AML-193 (cell line): ENCODE results near the gene CNBD2.
"Not testable (repeated sequence)": the region's sequence is repeated elsewhere in the genome, so short reads cannot be mapped to it uniquely, and the experiment has no call there.

Source experiments
- DNase-seq, 2 experiments: peaks; one replicate each; lab custom pipeline; 2025; lab: John Stamatoyannopoulos, UW

Gene CNBD2

DNA sequence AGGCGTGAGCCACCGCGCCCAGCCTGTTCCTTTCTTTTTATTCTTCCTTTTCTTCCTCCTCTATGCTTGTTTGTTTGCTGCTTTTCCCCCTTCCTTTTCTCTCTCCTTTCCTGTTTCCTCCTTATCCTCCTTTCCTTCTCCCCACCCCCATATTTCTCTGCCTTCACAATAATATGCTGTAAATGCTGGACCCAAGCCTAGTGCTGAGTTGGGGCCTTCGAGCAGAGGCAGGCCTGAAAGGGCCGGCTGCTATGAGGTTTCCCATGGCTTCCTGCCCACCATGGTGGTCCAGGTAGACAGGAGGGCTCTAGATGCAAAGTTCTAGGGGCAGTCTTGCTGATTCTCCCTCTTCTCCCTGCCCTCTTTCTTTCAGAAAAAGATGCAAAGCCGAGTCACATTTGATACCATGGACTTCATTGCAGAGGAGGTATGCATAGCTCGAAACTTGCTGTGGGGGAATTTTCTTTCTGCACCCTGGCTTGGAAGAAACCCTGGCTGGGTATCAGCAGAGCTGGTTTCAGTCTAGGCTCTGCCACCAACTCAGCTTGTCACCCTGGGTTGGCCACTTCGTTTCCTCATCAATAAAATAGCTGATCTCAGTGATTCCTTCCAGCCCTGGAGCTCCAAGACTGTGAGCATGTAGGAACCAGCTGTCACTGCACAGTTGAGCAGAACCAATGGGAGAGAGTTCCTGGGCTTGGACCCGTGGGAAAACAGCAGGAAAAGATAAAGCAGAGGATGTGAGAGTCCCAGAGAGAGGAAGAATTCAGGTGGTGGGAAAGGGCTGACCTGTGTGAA is 7.4 kb downstream of the CNBD2 start:
- DNase-seq: no peak

DNA sequence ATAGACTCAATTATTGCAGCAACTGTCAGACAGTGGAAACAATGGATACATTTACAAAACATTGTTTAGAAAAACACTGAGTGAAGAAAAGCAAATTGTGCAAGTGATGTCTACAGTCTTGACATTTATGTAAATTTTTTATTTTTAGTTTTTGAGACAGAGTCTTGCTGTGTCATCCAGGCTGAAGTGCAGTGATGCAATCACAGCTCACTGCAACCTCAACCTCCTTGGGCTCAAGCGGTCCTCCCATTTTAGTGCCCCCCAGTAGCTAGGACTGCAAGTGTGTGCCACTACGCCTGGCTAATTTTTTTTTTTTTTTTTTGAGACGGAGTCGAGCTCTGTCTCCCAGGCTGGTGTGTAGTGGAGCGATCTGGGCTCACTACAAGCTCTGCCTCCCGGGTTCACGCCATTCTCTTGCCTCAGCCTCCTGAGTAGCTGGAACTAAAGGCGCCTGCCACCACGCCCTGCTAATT is 9.7 kb downstream of the CNBD2 start:
- DNase-seq: peak; percentile 10 to 13

DNA sequence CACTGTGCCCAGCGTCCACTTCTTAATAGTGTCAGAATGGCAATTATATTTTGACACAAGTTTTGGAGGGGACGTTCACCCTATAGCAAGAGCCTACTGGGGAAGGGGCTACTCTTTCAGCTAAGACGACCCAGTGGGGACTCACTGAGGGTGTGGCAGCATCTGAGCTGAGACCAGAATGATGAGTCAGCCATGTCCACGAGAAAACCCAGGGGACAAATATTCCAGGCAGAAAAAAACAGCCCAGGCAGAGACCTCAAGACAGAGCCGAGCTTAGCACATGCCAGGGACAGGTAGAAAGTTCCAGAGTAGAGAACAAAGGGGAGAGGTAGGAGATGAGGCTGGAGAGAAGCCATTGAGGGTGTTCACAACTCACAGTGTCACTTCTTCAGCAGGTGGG is 11.2 kb downstream of the CNBD2 start:
- DNase-seq: no peak

DNA sequence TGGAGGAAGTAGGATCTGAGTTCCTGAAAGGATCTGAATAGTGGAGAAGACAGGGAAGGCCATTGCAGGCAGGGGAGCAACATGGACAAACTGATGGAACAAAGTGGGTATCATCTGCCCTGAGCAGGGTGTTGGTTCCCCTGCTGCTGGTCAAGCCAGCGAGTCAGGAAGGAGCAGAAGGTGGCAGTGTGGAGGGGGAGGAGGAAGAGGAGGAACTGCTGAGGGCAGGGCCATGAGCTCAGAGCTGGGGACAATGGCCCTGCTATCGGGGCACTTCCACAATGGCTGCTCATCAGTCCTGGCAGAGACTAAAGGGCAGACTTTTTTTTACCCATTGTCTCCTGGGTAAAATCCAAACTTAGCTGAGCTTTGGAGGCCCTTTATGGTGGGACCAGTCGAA is 13.6 kb downstream of the CNBD2 start:
- peak in 1 of 2 experiments; percentile 2 for DNase-seq

DNA sequence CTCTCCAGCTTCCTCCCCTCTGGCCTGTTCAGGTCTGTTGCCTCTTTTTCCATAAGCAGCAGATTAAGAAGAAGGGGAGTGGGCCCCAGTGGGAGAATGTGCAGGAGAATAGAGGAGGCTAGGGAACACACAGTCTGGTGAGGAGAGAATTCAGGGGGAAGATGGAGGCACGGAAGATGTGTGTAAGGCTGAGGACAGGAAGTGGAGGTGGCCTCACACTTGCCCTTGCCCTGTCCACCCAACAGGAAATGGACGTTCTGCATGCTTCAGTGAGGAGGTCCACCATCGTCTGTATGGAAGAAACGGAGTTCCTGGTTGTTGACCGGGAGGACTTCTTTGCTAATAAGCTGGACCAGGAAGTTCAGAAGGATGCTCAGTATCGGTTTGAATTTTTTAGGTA is 16.0 kb downstream of the CNBD2 start:
- no peak for DNase-seq

DNA sequence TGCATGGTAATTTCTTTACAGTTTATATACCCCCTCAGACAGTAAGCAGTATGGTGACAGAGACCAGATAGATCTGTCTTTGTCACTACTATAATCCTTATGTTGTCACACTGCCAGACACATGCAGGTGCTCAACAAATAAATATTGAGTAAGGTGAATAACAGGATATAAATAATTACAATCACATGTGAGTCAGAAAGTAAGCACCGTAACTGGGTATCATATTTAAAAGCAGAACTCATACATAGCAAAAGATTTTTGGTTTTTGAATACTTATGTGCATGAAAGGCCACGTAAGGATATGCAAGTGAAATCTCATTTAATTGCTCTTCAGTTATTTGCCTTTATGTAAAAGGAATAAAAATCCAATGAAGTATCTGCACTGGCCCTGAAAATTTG is 17.4 kb downstream of the CNBD2 start:
- no peak for DNase-seq

DNA sequence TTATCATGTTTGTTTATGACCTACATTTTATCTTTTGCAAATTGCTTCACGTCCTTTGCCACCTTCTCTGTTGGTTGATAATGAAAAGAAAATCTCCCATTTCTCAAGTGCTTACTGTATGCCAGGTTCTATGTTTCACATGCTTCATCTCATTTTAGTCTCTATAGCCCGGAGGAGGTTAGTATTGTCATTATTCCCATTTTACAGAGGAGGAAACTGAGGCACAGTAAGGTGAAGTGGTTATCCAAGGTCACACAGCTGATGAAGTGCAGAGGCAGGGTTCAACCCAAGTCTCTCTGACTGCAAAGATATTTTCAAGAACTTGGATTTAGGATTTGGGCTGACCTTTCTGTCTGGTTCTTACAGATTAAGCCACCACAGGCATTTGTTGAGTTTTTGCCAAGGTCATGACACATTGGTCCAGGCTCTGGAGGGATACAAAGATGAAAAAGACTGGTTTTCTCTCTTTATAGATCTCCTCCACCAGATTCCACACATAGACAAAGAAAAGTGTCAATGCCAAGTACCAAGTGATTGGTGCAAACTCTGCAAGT is 20.6 kb downstream of the CNBD2 start:
- DNase-seq: no peak

DNA sequence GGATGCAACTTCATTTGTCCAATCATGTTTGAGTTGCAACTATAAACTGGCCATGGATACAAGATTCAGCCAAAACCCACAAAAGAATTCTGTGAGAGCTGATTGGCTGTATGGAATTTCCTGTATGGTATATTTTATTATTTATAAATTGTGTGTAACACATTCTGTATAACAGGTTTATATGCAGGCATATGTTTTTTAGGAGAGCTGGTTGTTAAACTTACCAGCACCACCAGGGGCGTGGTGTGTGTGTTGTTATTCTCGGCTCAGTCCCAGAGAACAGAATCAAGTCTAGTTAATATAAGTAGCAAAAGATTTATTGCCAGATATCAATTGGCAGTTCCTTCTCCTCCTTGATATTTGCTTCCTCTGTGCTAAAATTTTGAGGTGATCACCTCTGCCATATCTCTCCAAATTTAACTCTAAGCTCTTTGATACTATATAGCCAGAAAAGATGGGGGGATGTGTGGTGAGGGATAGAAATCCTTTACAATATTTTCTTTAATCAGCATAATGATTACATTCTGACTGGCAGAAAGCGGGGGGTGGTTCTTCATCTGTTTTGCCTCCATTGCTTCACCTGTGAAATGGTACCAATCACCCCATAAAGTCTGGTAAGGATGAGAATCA is 22.9 kb downstream of the CNBD2 start:
- DNase-seq: peak; percentile 6 to 20

DNA sequence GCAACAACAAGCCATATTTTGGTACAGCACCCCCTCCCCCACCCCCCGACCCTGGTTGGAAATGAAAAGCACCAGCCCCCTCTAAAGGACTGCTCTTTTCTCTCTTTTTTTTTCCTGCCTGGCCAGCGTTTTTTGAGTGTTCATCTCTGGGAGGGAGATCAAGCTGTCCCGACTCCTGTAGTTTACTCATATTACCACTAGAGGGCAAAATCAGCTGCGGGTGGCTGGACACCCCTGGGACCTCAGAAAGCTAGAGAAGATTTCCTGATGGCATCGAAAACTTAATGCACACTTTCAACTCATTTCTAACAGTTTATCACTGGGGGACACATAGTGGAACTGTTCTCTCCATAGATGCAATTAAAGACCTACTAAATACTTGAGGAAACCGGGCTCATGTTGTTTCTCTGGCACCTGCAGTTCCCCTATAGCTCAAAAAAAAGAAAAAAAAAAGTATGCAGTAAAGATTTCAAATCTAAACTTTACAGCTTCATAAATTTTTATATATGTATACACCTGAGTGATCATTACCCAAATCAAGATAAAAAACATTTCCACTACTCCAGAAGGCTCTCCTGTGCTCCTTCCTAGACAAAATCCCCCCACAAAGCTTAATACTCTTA is 24.4 kb downstream of the CNBD2 start:
- peak; percentile 57 to 69 for DNase-seq

DNA sequence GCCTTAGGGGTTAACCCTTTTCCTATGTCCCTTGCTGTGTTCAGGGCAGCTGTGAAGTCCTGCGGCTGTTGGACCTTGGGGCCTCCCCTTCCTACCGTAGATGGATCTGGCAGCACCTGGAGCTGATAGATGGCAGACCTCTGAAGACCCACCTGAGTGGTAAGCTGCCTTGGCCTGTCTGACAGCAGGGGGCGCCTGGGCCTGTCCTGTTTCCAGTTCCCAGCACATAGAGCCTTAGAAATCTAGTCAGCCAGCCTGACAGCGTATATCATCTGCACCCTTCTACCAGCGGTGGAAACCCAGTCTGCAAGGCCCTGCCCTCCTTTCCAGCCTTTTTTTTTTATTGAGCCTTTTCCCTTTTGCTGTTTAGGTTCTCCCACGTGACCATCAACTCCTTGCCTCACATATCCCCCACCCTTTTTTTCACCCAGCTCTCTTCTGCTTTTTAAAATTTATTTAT is 26.6 kb downstream of the CNBD2 start:
- DNase-seq: peak; percentile 63 to 77

DNA sequence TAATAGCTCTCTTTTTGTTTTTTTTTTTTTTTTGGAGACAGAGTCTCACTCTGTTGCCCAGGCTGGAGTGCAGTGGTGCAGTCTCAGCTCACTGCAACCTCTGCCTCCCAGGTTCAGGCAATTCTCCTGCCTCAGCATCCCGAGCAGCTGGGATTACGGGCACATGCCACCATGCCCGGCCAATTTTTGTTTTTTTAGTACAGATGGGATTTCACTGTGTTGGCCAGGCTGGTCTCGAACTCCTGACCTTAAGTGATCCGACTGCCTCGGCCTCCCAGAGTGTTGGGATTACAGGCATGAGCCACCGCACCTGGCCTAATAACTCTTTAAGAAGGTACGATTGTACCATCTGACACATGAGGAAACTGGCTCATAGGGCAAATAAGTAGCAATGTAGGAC is 28.1 kb downstream of the CNBD2 start:
- not testable (repeated sequence) for DNase-seq

DNA sequence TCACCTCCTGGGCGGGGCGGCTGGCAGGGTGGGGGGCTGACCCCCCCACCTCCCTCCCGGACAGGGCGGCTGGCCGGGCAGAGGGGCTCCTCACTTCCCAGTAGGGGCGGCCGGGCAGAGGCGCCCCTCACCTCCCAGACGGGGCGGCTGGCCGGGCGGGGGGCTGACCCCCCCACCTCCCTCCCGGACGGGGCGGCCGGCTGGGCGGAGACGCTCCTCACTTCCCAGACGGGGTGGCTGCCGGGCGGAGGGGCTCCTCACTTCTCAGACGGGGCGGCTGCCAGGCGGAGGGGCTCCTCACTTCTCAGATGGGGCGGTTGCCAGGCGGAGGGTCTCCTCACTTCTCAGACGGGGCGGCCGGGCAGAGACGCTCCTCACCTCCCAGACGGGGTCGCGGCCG is 32.9 kb downstream of the CNBD2 start:
- DNase-seq: not testable (repeated sequence)

DNA sequence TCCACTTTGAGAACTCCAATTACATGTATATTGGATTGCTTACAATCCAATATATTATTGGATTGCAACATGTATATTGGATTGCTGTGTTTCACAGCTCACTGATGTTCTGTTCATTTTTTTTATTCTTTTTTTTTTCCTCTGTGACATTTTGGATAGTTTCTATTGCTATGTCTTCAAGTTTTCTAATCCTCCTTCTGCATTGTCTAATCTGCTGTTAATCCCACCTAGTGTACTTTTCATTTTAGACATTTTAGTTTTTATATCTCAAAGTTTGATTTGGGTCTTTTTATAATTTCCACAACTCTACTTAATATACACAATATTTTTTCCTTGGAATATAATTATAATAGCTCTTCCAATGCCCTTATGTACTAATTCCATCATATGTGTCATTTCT is 34.5 kb downstream of the CNBD2 start:
- DNase-seq: no peak

DNA sequence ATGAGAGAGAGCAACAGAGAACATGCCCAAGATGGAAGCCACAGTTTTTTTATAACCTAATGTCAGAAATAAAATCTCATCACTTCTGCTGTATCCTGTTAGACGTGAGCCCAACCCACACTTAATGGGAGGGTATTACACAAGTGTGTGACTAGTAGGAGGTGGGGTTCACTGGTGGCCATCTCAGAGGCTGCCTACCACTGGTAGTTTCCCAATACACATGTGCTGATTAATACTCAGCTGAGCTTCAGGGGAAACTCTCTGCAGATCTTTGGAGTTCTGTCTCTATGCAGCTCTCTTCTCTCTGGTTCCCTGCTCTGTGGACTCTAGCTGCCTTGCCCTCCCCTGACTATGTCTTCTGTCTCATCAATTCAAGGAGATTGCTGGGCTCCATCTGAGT is 35.7 kb downstream of the CNBD2 start:
- no peak for DNase-seq

DNA sequence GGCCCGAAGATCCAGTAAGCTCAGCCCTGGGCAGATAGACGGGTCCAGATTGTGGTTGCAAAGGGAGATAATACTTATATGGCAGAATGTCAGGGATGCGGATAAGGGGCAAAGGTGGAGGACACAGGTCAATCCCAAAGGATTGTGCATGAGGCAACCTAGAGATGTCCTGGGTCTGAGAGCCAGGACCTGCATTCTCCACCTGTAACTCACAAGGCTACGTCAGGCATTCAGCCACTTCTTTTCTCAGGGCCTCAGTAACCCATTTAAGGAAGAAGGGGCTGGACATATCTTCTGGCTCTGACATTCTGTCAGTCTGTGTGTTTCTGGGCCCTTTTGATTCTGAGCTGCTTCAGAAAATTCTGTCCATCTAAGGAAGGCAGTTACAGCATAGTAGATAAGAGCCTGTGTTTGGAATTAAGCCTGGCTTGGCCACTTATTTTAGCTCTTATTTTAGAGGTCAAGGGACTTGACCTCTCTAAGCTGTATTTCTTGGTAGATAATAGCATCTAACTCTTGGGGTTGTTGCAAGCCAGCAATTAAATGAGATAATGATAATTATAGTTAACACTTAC is 40.2 kb downstream of the CNBD2 start:
- no peak for DNase-seq

DNA sequence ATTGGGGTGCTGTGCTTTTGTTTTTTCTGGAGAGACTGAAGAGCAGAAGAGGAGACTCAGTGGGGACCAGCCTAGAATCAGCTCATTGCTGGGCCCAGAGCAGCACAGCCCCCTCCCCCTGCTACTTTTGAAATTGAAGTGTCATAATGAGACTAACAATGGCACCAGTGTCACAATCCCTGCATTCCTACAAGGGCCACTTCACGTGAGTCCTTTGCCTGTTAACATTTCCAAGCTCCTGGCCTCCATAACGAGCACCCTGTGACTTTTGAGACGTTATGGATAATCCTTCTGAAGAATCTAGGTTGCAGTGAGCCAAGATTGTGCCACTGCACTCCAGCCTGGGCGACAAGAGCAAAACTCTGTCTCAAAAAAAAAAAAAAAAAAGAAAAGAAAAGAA is 41.7 kb downstream of the CNBD2 start:
- no peak for DNase-seq

DNA sequence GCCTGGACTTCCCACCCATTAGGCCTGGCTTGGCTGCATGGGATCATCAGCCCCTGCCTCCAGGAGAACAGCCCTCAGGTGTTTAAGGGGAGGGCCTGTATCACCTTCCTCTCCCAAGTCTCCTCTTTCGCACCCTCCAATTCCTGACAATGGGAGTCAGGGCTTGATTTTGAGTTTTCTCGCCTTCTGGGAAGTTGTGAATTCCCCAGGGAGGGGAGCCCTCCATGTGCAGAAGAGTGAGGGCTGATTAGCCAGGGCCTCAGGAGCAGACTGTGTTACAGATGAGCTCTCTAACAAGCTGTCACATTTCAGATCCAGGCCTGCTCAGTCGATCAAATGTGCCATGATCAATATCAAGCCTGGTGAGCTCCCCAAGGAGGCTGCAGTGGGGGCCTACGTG is 42.4 kb downstream of the CNBD2 start:
- DNase-seq: no peak

DNA sequence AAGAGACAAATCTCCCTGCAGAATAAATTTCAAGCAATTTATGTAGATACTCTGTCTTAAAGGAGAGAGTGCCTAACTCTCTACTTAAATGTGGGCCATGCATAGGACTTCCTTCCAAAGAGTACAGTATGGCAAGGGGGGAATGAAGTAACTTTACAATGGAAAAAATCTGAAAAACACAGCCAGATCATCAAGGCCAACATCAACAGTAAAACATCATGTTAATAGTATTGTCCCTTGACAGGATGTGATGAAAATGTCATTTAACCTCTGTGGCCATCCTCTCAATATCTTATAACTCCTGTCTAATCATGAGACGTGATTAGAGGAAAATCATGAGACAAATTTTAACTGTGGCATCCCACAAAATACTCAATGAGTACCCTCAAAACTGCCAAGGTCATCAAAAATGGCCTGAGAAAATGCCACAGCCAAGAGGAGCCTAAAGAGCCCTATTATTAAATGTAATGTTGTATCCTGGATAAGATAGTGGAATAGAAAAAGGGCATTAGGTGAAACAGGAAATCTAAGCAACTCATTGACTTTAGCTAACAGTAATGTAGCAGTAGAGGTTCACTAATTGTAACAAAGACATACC is 47.5 kb downstream of the CNBD2 start:
- no peak for DNase-seq

DNA sequence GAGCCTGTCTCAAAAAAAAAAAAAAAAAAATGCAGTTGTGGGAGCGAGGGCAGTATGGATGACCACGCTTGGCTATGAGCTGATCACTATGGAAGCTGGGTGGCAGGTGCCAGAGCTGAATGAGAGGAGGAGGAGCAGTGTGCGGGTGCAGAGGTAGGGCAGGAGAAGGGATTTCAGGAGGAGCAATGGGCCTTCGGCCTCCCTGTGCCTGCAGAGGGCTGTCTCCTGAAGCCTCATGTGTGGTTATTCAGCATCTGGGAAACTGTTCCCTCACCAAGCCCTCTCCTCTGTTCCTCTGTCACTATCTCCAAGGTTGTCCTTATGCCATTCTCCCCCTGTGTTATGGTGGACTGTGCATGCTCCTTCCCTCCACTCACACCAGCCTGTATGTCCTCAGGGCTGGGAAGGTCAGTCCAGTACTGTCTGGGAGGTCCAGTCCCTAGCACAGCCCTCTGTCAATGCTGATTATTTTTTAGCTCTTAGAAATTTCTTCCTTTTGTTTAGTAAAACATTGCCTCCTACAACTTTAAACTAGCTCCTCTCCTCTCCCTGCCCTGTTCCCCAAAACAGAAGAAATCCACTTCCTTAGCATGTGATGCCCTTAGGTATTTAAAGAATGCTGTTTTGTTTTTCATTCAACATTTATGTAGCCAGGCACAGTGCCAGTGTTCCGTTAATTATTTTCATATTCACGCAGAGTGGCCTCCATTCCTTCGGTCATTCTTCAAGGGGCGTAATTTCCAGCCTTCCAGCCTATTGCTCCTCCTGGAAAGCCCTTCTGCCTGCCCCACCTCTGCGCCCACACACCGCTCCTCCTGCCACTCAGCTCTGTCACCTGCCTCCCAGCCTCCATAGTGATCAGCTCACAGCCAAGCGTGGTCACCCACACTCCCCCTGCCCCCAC is 48.9 kb downstream of the CNBD2 start:
- DNase-seq: no peak

DNA sequence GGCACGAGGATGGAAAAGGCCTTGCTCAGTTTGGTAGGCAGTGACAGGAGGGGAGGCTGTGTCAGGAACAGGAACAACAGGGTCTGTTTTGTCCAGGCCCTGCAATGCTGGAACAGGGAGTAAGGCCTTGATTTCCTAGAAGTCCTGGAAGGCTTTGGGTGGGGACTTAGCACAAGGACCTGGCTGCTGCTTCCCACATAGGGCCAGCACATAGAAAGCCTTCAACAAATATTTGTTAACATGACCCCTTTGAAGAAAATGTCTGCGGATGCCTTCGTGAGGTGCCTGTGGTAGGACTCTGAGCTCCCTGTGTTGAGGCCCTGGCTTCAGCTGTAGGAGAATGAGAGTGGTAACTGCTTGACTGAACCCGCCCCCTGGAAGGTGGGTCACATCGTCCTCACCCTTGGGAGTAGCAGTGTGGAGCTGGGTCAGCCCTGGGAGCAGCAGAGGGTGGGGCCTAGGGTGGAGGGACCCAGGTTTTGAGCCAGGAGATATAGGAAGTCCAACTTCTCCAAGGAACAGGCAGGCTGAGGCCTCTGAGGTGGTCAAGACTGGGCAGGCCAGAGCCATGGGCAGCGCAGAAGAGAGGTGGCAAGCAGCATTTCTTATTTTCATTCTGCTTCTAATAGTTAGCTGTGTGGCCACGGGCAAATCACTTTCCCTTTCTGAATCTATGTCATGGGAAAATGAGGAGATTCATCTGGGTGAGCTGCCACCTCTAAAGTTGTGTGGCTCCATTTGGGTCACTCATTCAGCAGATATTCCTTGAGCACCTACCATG is 50.0 kb downstream of the CNBD2 start:
- DNase-seq: no peak
